Measurements from ENCODE around the gene MXI1.

- TF ChIP-seq POLR2A (IDR thresholded peaks at IDR 0.05) (no peak), CTCF (IDR thresholded peaks at IDR 0.05) (no peak)
These were observed 47.1 kb downstream of the MXI1 start for GRCh38 chr10:110254467-110254866.
